ENCODE results near the gene C6orf132.

C6orf132 gene

GRCh38 chr6:42125231-42125630 is 17.2 kb downstream of the C6orf132 start:
- no peak overlapping the region for H3K4me3 ChIP-seq (ENCODE audit: low read depth, low read length)
- TF ChIP-seq CTCF (IDR thresholded peaks at IDR 0.05; ENCODE audit: low read depth, low read length), result no peak

GRCh38 chr6:42124223-42124836 is 18.1 kb downstream of the C6orf132 start:
- no peak for TF ChIP-seq CTCF (IDR thresholded peaks at IDR 0.05; ENCODE audit: low read depth, low read length)

GRCh38 chr6:42123379-42124103 is 18.9 kb downstream of the C6orf132 start:
- no peak overlapping the region for H3K4me3 ChIP-seq (ENCODE audit: low read depth, low read length)
- no peak for TF ChIP-seq CTCF (IDR thresholded peaks at IDR 0.05; ENCODE audit: low read depth, low read length)

More at GRCh38 chr6:42124223-42124836, 18.1 kb downstream of the C6orf132 start:
- no peak overlapping the region for H3K4me3 ChIP-seq (ENCODE audit: low read depth, low read length)

- no peak for TF ChIP-seq CTCF (IDR thresholded peaks at IDR 0.05; ENCODE audit: low read depth, low read length)
- no peak overlapping the region for H3K4me3 ChIP-seq (ENCODE audit: low read depth, low read length)
Observed at GRCh38 chr6:42120895-42121865, 21.2 kb downstream of the C6orf132 start.

- H3K4me3 ChIP-seq (ENCODE audit: low read depth, low read length), result no peak overlapping the region
- TF ChIP-seq CTCF (IDR thresholded peaks at IDR 0.05; ENCODE audit: low read depth, low read length), result no peak
Observed at GRCh38 chr6:42118162-42119001, 24.0 kb downstream of the C6orf132 start.

GRCh38 chr6:42117843-42118161 is 24.6 kb downstream of the C6orf132 start:
- H3K4me3 ChIP-seq (ENCODE audit: low read depth, low read length), result no peak overlapping the region
- no peak for TF ChIP-seq CTCF (IDR thresholded peaks at IDR 0.05; ENCODE audit: low read depth, low read length)

Data from WI38 (cell line).